ENCODE results near the gene PUSL1.

GRCh38 chr1:1262758-1263157, 45.6 kb upstream of the PUSL1 start:
- TF ChIP-seq CTCF (IDR thresholded peaks at IDR 0.05) = no peak
- no peak for TF ChIP-seq ZFX (IDR thresholded peaks at IDR 0.05; ENCODE audit: borderline replicate concordance)
